Inferior parietal cortex (tissue), 1 donor: ENCODE results near the gene GLYATL1.

Experiments used
- DNase-seq: peaks from one replicate; pipeline ENCODE4 v3.0.0-alpha.2; 2016; ENCODE audit errors: extremely low spot score

Gene GLYATL1

DNA sequence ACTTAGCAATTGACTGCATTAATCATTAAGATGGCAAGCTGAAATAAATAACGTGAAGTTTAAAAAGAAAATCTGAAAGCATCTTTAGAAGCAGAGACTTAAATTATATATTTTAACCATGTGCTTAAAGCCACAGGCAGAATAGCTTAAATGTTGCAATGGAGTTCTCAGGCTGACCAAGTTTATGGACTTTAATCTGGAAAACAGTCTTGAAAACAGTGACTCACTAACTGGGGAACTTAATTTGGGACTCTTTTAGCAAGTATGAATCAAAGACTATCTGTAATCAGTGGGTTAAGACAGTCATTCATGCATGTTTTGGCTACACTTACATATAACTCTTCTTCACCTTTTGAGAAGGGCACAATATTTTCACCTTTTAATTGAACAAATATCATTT lies 12.6 kb upstream of the GLYATL1 start:
- no peak for DNase-seq

DNA sequence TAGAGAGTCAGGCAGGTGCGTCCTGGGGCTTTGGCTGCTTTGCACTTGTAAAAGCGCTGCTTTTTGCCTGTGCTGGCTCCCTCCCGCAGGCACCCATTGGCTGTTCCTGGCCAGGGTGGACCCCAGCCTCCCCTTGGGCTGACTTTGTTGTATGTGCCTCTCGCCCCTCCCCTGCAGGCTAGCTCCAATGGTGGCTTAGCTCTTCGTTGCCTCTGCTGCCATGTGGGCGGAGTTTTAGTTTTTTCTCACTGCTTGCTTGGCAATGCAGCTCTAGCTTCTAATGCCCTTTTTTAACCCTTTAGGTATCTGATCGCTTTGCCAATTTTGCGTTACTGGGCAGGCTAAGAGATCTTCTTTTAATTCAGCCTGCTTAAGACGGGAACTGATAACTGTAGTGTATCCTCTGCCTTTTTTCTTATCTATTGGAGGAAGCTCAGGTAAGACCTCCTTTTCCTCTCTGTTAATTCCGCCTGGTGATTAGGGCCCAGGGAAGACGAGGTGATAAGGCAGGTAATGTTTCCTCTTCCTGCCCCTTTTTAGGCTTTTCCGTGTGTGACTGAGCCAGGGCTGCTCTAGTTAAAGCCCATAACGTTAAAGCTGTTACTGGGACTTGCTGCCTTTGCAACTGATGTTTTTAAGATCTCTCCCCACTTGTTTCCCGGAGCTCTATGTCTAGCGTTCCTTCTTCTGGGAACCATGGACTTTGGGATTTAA lies 11.7 kb upstream of the GLYATL1 start:
- DNase-seq, result no peak

DNA sequence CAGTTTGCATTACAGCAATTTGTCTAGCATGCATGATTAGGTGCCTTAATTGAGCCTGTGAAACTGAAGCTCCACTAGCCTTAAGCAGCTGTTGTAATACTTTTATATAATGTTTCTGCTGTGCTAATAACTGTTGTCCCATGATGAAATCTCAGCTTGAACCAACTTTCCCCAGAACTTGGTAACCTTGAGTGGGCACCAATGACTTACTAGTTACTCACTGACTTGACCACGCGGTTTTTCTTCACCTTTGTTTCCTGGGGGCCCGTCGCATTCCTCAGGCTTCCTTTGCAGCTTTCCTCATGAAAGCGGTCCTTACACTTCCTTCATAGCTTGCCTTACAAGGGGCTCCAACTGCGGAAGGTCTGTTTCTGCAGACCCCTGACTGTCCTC lies 11.2 kb upstream of the GLYATL1 start:
- DNase-seq, result no peak

DNA sequence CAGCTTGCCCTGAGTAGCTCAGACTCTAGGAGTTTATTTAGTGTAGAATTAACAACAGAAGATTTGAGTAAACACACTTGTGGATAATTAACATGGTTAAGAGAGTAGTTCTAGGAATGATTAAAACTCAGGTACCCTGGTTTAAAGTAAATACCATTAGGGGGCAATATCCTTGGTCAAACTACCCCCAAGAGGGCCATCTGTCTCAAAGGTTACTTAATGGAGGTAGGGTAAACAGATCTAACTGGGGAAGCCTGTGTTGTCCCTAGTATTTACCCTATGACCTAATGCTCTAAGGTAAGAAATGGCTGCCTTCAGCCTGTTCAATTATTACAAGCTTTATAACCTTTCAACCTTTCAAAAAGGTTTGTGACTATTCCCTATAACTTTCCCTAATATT lies 10.6 kb upstream of the GLYATL1 start:
- DNase-seq, result no peak

DNA sequence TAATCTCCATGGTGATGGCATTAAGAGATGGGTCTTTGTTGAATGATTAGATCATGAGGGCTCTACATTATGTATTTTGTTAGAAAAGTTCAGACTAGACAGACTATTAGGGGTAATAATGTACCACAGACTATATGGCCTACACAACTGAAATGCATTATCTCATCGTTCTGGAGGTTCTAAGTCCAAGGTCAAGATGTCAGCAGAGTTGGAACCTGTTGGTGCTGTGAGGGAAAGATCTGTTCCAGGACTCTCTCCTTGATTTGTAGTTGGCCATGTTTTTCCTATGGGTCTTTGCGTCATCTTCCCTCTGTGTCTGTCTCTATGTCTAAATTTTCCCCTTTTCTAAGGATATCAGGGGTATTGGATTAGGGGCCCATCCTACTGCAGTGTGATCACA lies 8.4 kb upstream of the GLYATL1 start:
- no peak for DNase-seq

DNA sequence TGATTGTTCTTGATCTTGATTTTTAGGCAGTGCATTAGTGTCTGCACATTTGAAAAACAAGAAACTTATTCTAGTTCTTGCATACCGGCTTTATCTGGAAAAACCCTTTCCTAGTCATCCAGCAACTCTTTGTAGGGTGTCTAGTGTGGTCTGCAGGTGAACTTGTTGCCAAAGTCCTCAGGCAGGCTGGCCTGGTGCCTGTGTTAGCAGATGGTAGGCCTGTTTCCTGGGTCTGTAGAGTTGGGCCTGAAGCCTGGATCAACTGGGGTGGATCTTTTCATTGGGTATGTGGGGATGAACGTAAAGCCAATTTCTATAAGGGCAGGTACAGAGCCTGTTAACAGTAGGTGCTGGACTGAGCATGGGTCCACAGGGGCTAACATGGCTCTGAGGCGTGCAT lies 5.6 kb upstream of the GLYATL1 start:
- no peak for DNase-seq

DNA sequence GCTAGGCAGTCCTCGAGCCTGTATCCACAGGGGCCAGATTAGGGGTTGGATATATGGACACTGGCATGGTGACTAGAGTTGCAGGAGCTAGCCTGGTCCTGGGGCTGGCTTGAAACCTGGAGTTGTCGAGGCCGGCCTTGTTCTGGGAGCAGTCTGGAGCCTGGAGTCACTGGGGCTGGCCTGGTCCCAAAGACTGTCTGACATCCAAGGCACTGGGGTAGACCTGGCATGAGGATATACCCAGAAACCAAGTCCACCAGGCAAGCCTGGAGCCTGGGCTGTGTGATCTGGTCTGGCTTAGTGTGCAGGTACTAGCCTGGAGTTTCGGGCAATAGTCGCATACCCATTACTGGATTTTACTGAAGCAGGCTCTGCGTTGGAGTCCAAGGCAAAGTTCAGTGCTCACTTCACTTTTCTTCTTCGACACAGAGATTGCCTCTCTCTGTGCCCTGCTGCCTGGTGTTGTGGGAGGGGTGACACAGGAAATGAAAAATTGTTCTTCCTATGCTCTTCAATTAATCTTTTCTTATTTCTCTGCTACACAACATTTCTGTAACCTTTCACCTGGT lies 4.3 kb upstream of the GLYATL1 start:
- DNase-seq, result no peak

DNA sequence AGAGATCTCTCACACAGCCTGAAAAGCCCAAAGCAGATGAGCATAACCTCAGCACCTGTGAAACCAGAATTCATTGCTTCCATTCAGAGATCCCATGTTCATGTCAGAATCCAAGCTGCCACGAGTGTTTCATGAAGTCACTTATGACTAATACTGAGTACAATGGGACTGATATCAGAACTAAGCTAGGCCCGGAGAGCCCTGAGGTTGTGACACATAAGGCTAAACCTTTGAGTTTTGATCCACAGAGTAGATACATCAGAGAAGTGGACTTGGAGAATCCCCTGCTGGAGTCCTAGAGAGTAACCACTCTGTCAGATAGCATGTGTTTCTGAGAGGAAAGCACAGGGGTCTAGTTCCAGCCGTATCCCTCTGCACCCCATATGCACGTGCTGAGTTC lies 890 bp upstream of the GLYATL1 start:
- no peak for DNase-seq

DNA sequence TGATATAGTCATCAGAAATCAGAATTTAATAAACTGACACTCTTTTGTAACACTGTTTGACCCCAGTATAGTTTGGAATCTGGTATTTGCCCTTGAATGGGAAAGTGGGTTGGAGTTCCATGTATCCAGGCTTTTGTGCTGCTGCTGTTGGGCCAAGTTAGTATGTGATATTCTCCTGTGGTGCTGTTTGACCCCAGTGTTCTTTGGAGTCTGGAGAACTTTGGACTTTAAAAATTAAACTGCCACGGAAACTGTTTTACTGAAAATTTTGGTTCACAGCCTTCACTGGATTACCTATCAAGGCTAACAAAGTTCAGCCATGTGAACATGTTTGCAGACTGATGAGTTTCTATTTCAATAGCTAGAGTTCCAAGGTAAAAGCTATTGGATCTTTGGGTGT lies 740 bp downstream of the GLYATL1 start:
- DNase-seq, result no peak

DNA sequence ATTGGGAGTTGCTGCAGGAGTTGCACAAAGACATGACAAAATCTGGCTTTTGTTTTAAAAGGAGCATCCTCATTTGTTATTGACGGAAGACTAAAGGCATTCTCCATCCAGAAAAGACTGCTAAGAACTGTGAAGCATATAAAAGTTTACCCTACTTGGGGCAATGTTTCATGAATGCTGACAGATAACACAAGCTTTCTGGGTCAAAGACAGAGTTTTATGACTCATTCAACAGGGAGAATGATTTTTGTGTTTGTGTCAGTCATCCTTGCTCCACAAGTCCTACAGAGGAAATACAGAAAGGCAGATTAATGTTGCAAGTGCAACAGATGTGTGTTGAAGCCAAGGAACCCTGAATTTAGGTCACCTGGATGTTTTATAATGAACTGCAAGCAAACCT lies 2.5 kb downstream of the GLYATL1 start:
- no peak for DNase-seq

DNA sequence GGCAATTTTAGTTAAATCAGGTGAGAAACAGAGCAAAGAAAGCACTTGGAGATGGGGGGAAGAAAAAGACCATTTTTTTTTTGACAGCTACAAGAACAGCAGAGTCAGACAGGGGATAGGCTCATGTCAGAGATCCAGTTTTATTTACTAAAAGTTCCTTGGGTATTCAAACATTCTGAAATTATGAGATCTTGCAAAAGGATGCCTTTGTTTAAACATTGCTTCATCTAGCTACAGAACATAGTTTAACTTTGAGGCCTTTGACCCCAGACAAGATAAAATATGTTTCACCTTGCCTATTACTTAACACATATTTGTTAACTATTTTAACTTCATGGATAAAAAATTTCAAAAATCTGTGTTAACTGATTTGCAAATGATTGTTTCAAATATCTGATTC lies 6.4 kb downstream of the GLYATL1 start:
- no peak for DNase-seq

DNA sequence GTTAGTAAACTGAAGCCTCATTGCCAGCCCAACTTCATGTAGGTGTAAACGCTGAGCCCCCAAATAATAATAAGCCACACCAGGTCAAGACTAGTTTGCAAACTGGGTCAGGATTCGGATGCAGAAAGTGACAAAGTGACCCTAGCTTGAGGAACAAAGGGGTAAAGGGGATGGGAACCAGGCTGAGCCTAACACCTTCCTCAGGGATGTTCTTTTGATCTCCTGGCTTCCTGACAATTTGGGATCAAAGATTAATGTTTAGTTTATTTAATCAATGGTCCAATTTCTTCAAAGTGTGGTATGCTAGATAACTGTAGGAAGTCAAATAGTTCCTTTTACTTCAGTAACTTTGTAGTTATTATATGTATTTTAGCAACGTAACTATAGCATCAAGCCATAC lies 9.9 kb downstream of the GLYATL1 start:
- DNase-seq, result no peak

DNA sequence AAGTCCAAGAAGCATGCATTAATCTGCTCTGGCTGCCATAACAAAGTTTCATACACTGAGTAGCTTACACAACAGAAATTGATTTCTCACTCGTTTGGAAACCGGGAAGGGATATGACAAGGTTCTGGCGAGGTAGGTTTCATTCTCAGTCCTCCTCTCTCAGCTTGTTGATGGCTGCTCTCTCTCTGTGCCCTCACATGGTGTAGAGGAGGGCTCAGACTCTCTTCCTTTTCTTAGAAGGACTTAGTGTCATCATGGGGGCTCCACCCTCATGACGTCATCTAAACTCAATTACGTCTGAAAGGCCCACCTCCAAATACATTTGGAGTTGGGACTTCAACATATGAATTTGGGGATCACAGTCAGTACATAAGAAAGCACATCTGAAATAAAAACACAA lies 18.6 kb downstream of the GLYATL1 start:
- DNase-seq, result no peak

DNA sequence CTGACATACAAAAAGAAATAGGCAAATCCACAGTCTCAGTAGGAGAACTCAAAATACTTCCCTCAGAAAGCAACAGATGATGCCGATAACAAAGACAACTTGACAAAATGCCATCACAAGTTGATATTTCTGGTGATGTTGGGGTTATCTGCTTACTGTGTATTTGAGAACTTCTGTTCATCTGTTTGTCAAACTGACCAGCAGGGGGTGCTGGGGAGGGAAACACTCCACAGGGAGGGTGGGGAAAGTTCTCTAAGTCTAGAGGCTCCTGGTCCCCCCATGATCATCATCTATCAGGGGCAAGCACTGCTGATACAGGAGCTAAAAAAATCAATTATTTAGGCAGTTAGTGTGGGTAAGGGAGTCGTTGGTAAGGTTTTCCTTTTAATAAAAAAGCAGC lies 19.2 kb downstream of the GLYATL1 start:
- DNase-seq, result peak; percentile 6

DNA sequence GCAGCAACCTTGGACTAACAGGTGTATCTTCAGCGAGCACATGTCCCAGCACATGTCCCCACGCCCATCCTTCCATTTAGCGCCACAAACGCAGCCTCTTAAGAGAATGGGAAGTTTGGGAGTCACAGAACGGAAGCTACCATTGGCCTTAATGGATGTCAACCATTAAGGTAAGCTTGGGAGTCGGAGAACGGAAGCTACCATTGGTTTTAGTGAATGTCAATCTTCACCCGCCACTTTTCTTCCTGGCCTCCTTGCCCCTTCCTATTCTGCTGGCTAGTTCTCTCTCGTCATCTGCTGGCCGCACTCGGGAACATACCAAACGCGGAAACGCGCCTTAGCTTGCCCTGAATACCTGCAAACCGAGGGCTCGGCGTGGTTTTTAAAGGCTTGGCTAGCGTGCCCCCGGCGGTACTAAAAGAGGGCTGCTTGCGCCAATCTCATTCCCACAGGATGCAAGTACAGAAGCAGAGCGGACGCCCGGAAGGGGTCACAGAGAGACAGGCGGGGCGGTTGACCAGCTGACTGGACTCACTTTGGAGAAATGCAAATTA lies 24.3 kb downstream of the GLYATL1 start:
- no peak for DNase-seq

DNA sequence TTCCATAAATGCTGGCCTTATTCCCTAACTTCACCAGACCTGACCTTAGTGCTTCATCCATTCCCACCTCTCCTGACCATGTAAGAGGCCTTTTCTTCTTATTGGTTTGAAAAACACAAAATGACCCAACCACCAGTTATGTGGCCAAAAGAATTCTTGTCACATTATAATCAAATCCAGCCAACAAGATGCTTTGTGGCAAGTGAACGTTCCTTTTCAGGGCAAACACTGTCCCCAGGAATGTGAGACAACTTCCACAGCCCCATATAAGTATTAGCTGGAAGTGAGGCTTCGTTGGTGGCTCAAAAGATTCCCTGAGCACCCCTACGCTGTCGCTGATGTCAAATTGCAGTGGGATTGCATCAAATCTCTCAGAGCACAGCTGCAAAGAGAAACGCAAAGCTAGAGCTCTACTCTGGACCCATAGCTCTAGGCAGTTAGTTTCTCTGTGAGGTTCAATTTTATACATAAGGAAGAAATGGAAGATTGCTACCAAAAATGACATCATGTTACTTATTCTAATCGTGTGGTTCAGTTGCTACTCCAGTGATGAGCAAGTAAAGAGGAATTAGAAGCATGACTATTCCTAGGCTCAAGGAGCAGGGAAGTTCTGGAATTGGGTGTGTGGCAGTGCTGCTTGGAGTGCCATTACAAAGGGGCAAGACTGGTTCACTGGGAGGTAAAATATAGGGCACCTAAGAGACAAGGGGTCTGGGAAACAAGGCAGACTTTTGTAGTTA lies 26.1 kb downstream of the GLYATL1 start:
- DNase-seq, result no peak

DNA sequence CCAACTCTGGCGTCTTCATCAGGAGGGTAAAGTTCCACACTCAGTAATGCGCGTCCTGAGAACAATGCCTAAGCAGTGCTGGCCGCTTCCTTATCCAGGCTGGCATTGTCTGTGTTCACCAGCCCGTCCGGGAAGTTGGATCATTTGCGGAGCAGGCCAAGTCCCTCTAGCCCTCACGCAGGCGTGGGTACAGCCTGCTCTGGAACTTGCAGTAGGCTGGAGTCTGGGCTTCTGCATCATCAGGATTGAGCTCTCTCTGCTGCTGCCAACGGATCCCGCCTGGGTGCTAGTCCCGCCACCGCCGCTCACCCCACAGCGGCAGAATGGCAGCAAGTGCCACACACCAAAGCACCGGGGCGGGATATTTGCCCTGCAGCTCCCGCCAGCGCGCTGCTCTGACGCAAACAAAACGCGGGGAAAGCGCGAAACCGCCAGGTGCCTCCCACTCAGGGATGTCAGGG lies 29.0 kb downstream of the GLYATL1 start:
- DNase-seq, result no peak

DNA sequence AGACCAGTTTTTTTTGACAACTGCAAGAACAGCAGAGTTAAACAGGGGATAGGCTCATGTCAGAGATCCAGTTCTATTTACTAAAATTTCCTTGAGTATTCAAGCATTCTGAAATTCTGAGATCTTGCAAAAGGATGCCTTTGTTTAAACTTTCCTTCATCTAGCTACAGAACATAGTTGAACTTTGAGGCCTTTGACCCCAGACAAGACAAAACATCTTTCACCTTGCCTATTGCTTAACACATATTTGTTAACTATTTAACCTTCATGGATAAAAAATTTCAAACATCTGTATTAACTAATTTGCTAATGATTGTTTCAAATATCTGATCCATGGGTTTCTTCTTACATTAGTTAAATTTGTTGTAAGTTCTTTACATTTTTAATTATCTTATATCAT lies 38.2 kb downstream of the GLYATL1 start:
- no peak for DNase-seq

DNA sequence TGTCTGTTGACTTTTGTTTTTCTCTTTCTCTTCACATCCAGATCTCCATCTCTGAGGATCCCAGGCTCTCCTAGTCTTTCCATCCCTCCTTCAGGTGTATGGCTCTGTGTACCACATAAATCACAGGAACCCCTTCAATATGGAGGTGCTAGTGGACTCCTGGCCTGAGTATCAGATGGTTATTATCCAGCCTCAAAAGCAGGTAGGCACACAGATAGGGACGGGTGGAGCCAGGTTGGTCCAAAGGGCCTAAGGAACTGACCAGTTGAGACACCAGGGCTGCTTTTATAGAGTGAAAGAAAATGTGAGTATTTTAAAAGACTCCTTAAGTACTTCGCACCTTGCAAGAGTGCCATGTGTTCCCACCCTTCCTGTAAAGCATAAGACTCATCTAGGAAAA lies 39.9 kb downstream of the GLYATL1 start:
- DNase-seq, result no peak

DNA sequence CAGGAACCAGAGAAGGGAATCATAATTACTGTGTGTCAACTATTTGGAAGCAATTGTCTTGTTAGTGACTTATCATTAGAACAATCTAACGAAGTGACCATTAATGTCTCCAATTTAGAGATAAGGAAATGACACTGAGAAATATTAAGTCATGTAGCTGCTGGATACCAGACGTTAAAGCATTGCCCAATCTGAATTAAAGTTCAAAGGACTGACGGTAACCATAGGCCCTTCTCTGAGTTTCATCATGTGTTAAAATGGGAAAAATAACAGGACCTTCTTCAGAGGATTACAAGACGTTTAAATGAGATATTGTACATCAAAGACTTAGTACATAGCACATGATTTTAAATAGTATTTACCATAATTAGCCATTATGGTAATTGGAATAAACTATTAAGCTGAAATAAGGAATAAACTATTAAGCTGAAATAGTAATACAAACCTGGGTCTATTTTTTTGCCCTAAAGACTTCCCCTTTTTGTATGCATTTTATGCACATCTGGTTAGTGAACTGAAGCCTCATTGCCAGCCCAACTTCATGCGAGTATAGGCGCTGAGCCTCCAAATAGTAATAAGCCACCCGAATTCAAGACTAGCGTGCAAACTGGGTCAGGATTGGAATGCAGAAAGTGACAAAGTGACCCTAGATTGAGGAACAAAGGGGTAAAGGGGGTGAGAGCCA lies 41.0 kb downstream of the GLYATL1 start:
- no peak for DNase-seq

DNA sequence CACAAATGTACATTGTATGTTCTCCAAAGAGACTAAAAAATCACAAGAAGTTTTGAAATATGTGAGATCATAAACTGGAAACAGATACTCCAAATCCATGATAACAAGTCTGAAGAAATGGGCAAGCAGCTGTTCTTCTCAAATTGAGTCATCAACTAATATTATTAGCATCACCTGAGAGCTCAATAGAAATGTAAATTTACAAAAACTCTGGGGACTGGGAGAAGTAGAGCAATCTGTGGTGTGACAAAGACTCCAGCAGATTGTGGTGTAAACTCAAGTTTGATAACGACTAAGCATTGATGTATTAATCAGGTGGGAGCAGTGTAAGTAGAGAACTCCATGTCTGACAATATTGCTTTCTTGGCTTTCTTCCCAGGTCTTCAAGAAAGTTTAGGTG lies 53.2 kb downstream of the GLYATL1 start:
- DNase-seq, result no peak

DNA sequence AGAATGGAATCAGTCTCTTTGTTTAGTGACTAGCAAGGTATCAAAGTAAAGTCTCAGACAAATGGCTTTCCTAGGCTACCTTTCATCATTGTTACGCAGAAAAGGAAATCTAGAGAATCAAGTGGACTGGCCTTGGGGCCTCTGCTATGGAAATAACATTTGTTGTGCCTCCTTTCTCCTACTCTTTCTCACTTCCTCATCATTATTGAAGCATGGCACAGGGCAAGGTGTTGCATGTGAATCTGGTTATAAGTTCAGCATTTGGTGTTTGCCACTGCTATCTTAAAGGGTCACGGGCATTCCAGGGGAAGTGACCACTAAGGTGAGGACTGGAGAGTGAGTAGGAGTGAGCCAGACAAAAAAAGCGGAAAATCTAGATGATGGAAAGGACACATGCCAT lies 54.9 kb downstream of the GLYATL1 start:
- no peak for DNase-seq
